ENCODE results near the gene CCDC63.
"Not testable (repeated sequence)": the region's sequence is repeated elsewhere in the genome, so short reads cannot be mapped to it uniquely, and the experiment has no call there.

CCDC63 gene

DNA sequence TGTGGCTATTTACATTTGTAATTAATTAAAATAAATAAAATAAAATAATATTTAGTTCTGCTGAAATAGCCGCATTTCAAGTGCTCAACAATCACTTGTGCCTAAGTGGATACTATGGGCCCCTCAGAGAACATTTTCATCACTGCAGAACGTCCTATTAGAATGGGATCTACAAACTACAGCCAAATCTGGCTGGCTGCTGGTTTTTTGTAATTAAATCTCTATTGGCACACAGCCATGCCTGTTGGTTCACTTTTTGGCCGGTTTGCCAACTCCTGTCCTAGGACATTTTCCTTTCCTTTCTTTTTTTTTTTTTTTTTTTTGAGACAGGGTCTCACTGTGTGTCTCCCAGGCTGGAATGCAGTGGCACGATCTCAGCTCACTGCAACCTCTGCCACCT lies 9.8 kb downstream of the CCDC63 start:
- no peak overlapping the region for H3K9ac ChIP-seq (ENCODE audit: low read depth in 1 of 2, low read length in 2 of 2)

DNA sequence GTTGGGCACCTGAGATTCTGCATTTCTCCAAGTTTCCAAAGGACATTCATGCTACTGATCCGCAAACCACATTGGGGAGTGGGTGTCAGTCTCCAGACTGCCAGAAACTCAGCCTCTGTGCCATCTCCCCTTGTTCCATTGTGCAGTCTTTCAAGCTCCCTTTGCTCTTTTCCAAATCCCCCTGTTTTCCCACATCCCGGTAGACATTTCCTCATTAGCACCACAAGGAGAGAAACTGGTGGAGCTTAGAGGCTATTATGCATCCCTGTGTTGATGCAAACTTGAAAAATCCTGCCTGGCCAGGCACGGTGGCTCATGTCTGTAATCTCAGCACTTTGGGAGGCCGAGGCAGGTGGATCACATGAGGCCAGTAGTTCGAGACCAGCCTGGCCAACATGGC lies 10.7 kb downstream of the CCDC63 start:
- no peaks in the 10 kb centered on the region for H3K36me3 ChIP-seq (ENCODE audit: control insufficient read depth in 1 of 2, insufficient read depth in 2 of 2, low read length in 2 of 2)
- no peaks in the 10 kb centered on the region for H3K9me3 ChIP-seq (ENCODE audit: control insufficient read depth in 1 of 2, low read length in 2 of 2)
- H3K27me3 ChIP-seq (ENCODE audit: control insufficient read depth in 1 of 2, insufficient read depth in 2 of 2, low read length in 2 of 2): peaks cover 0 to 4% of the 10 kb centered on the region in 2 donors
- no peak overlapping the region for H3K4me3 ChIP-seq (ENCODE audit: low read depth in 1 of 2, low read length in 2 of 2)
- H3K4me1 ChIP-seq (ENCODE audit: control insufficient read depth in 1 of 2, insufficient read depth in 2 of 2, low read length in 2 of 2): no peaks in the 10 kb centered on the region
- H3K9ac ChIP-seq (ENCODE audit: low read depth in 1 of 2, low read length in 2 of 2): no peak overlapping the region
- H3K27ac ChIP-seq (ENCODE audit: low read depth, low read length): no peak overlapping the region

More for the DNA sequence above, 9.8 kb downstream of the CCDC63 start:
- Histone ChIP-seq H3K4me1 (ENCODE audit: control insufficient read depth in 1 of 2, insufficient read depth in 2 of 2, low read length in 2 of 2) (no peaks in the 10 kb centered on the region), H3K36me3 (ENCODE audit: control insufficient read depth in 1 of 2, insufficient read depth in 2 of 2, low read length in 2 of 2) (no peaks in the 10 kb centered on the region), H3K9me3 (ENCODE audit: control insufficient read depth in 1 of 2, low read length in 2 of 2) (no peaks in the 10 kb centered on the region), H3K27me3 (ENCODE audit: control insufficient read depth in 1 of 2, insufficient read depth in 2 of 2, low read length in 2 of 2) (peaks cover 0 to 6% of the 10 kb centered on the region in 2 donors), H3K4me3 (ENCODE audit: low read depth in 1 of 2, low read length in 2 of 2) (no peak overlapping the region), H3K27ac (ENCODE audit: low read depth, low read length) (no peak overlapping the region)

- not testable (repeated sequence) for H3K27ac ChIP-seq (ENCODE audit: low read depth, low read length); H3K36me3 ChIP-seq (ENCODE audit: control insufficient read depth in 1 of 2, insufficient read depth in 2 of 2, low read length in 2 of 2); H3K4me1 ChIP-seq (ENCODE audit: control insufficient read depth in 1 of 2, insufficient read depth in 2 of 2, low read length in 2 of 2); H3K27me3 ChIP-seq (ENCODE audit: control insufficient read depth in 1 of 2, insufficient read depth in 2 of 2, low read length in 2 of 2); H3K4me3 ChIP-seq (ENCODE audit: low read depth in 1 of 2, low read length in 2 of 2); H3K9me3 ChIP-seq (ENCODE audit: control insufficient read depth in 1 of 2, low read length in 2 of 2); H3K9ac ChIP-seq (ENCODE audit: low read depth in 1 of 2, low read length in 2 of 2)
These were observed 11.2 kb downstream of the CCDC63 start for GRCh38 chr12:110857954-110858353.

DNA sequence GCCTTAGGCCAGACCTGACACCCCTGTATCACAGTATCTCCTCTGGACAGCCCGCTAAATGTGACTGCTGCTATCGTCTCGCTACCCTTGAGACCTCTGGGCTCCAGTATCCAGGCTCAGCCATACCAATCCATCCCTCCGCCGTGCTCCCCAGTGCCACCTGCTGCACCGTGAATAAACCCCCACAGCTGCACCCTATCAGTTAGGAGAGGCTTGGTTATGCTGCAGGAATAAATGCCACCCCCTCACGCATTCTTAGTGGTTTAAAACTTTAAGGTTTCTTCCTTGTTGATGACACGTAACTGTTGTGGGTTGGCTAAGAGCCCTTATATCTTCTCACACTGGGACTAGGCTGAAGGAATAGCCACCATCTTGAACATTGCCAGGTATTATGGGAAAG lies 12.1 kb downstream of the CCDC63 start:
- H3K4me3 ChIP-seq (ENCODE audit: low read depth in 1 of 2, low read length in 2 of 2): no peak overlapping the region
- H3K4me1 ChIP-seq (ENCODE audit: control insufficient read depth in 1 of 2, insufficient read depth in 2 of 2, low read length in 2 of 2): no peaks in the 10 kb centered on the region
- H3K27me3 ChIP-seq (ENCODE audit: control insufficient read depth in 1 of 2, insufficient read depth in 2 of 2, low read length in 2 of 2): no peaks in the 10 kb centered on the region
- H3K9ac ChIP-seq (ENCODE audit: low read depth in 1 of 2, low read length in 2 of 2): no peak overlapping the region
- no peaks in the 10 kb centered on the region for H3K9me3 ChIP-seq (ENCODE audit: control insufficient read depth in 1 of 2, low read length in 2 of 2)
- no peak overlapping the region for H3K27ac ChIP-seq (ENCODE audit: low read depth, low read length)
- no peaks in the 10 kb centered on the region for H3K36me3 ChIP-seq (ENCODE audit: control insufficient read depth in 1 of 2, insufficient read depth in 2 of 2, low read length in 2 of 2)

- no peaks in the 10 kb centered on the region for H3K9me3 ChIP-seq (ENCODE audit: control insufficient read depth in 1 of 2, low read length in 2 of 2)
- no peak overlapping the region for H3K27ac ChIP-seq (ENCODE audit: low read depth, low read length)
These were observed 14.1 kb downstream of the CCDC63 start for GRCh38 chr12:110860833-110861296.

GRCh38 chr12:110861729-110862128 lies 14.9 kb downstream of the CCDC63 start:
- Histone ChIP-seq H3K9me3 (ENCODE audit: control insufficient read depth in 1 of 2, low read length in 2 of 2) (no peaks in the 10 kb centered on the region), H3K4me1 (ENCODE audit: control insufficient read depth in 1 of 2, insufficient read depth in 2 of 2, low read length in 2 of 2) (no peaks in the 10 kb centered on the region), H3K9ac (ENCODE audit: low read depth in 1 of 2, low read length in 2 of 2) (no peak overlapping the region), H3K36me3 (ENCODE audit: control insufficient read depth in 1 of 2, insufficient read depth in 2 of 2, low read length in 2 of 2) (no peaks in the 10 kb centered on the region), H3K27ac (ENCODE audit: low read depth, low read length) (no peak overlapping the region), H3K4me3 (ENCODE audit: low read depth in 1 of 2, low read length in 2 of 2) (no peak overlapping the region), H3K27me3 (ENCODE audit: control insufficient read depth in 1 of 2, insufficient read depth in 2 of 2, low read length in 2 of 2) (no peaks in the 10 kb centered on the region)

More at GRCh38 chr12:110860833-110861296, 14.1 kb downstream of the CCDC63 start:
- Histone ChIP-seq H3K4me1 (ENCODE audit: control insufficient read depth in 1 of 2, insufficient read depth in 2 of 2, low read length in 2 of 2) (no peaks in the 10 kb centered on the region), H3K9ac (ENCODE audit: low read depth in 1 of 2, low read length in 2 of 2) (no peak overlapping the region), H3K27me3 (ENCODE audit: control insufficient read depth in 1 of 2, insufficient read depth in 2 of 2, low read length in 2 of 2) (no peaks in the 10 kb centered on the region), H3K4me3 (ENCODE audit: low read depth in 1 of 2, low read length in 2 of 2) (no peak overlapping the region), H3K36me3 (ENCODE audit: control insufficient read depth in 1 of 2, insufficient read depth in 2 of 2, low read length in 2 of 2) (no peaks in the 10 kb centered on the region)

- Histone ChIP-seq H3K4me1 (ENCODE audit: control insufficient read depth in 1 of 2, insufficient read depth in 2 of 2, low read length in 2 of 2) (no peaks in the 10 kb centered on the region), H3K4me3 (ENCODE audit: low read depth in 1 of 2, low read length in 2 of 2) (no peak overlapping the region), H3K27me3 (ENCODE audit: control insufficient read depth in 1 of 2, insufficient read depth in 2 of 2, low read length in 2 of 2) (no peaks in the 10 kb centered on the region), H3K9ac (ENCODE audit: low read depth in 1 of 2, low read length in 2 of 2) (no peak overlapping the region), H3K27ac (ENCODE audit: low read depth, low read length) (no peak overlapping the region), H3K36me3 (ENCODE audit: control insufficient read depth in 1 of 2, insufficient read depth in 2 of 2, low read length in 2 of 2) (no peaks in the 10 kb centered on the region), H3K9me3 (ENCODE audit: control insufficient read depth in 1 of 2, low read length in 2 of 2) (no peaks in the 10 kb centered on the region)
These were observed 15.5 kb downstream of the CCDC63 start for GRCh38 chr12:110862329-110862728.

GRCh38 chr12:110863161-110863560 lies 16.4 kb downstream of the CCDC63 start:
- H3K27me3 ChIP-seq (ENCODE audit: control insufficient read depth in 1 of 2, insufficient read depth in 2 of 2, low read length in 2 of 2): no peaks in the 10 kb centered on the region
- no peaks in the 10 kb centered on the region for H3K4me1 ChIP-seq (ENCODE audit: control insufficient read depth in 1 of 2, insufficient read depth in 2 of 2, low read length in 2 of 2)
- H3K9me3 ChIP-seq (ENCODE audit: control insufficient read depth in 1 of 2, low read length in 2 of 2): no peaks in the 10 kb centered on the region
- H3K4me3 ChIP-seq (ENCODE audit: low read depth in 1 of 2, low read length in 2 of 2): no peak overlapping the region
- no peak overlapping the region for H3K9ac ChIP-seq (ENCODE audit: low read depth in 1 of 2, low read length in 2 of 2)
- no peaks in the 10 kb centered on the region for H3K36me3 ChIP-seq (ENCODE audit: control insufficient read depth in 1 of 2, insufficient read depth in 2 of 2, low read length in 2 of 2)
- no peak overlapping the region for H3K27ac ChIP-seq (ENCODE audit: low read depth, low read length)

- Histone ChIP-seq H3K36me3 (ENCODE audit: control insufficient read depth in 1 of 2, insufficient read depth in 2 of 2, low read length in 2 of 2) (no peaks in the 10 kb centered on the region), H3K4me3 (ENCODE audit: low read depth in 1 of 2, low read length in 2 of 2) (no peak overlapping the region), H3K27ac (ENCODE audit: low read depth, low read length) (no peak overlapping the region), H3K27me3 (ENCODE audit: control insufficient read depth in 1 of 2, insufficient read depth in 2 of 2, low read length in 2 of 2) (no peaks in the 10 kb centered on the region), H3K4me1 (ENCODE audit: control insufficient read depth in 1 of 2, insufficient read depth in 2 of 2, low read length in 2 of 2) (no peaks in the 10 kb centered on the region), H3K9me3 (ENCODE audit: control insufficient read depth in 1 of 2, low read length in 2 of 2) (no peaks in the 10 kb centered on the region), H3K9ac (ENCODE audit: low read depth in 1 of 2, low read length in 2 of 2) (no peak overlapping the region)
These were observed 18.7 kb downstream of the CCDC63 start for GRCh38 chr12:110865521-110865920.

DNA sequence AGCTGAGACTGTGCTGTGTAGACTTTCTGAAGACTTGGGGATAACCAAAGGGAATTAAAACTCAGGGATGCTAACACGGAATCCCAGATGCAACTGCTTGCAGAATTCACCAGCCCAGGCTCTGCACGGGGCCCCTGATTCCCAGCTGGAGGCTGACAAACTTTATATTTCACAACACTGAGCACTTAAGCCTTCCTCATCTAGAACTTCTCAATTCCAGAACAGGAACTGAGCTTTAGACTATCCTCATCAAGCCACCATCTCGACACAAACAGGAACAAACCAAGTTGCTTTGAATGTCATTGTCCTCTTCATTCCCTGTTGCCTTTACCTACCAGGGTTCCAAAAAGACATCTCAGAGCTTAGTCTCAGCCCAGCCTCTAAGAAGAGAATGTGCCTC lies 22.2 kb downstream of the CCDC63 start:
- H3K27ac ChIP-seq (ENCODE audit: low read depth, low read length): no peak overlapping the region
- H3K4me3 ChIP-seq (ENCODE audit: low read depth in 1 of 2, low read length in 2 of 2): no peak overlapping the region
- H3K9me3 ChIP-seq (ENCODE audit: control insufficient read depth in 1 of 2, low read length in 2 of 2): no peaks in the 10 kb centered on the region
- H3K27me3 ChIP-seq (ENCODE audit: control insufficient read depth in 1 of 2, insufficient read depth in 2 of 2, low read length in 2 of 2): no peaks in the 10 kb centered on the region
- H3K4me1 ChIP-seq (ENCODE audit: control insufficient read depth in 1 of 2, insufficient read depth in 2 of 2, low read length in 2 of 2): no peaks in the 10 kb centered on the region
- H3K36me3 ChIP-seq (ENCODE audit: control insufficient read depth in 1 of 2, insufficient read depth in 2 of 2, low read length in 2 of 2): no peaks in the 10 kb centered on the region
- no peak overlapping the region for H3K9ac ChIP-seq (ENCODE audit: low read depth in 1 of 2, low read length in 2 of 2)

- Histone ChIP-seq H3K36me3 (ENCODE audit: control insufficient read depth in 1 of 2, insufficient read depth in 2 of 2, low read length in 2 of 2) (no peaks in the 10 kb centered on the region), H3K9ac (ENCODE audit: low read depth in 1 of 2, low read length in 2 of 2) (no peak overlapping the region), H3K4me3 (ENCODE audit: low read depth in 1 of 2, low read length in 2 of 2) (no peak overlapping the region), H3K27me3 (ENCODE audit: control insufficient read depth in 1 of 2, insufficient read depth in 2 of 2, low read length in 2 of 2) (no peaks in the 10 kb centered on the region), H3K27ac (ENCODE audit: low read depth, low read length) (no peak overlapping the region), H3K9me3 (ENCODE audit: control insufficient read depth in 1 of 2, low read length in 2 of 2) (no peaks in the 10 kb centered on the region), H3K4me1 (ENCODE audit: control insufficient read depth in 1 of 2, insufficient read depth in 2 of 2, low read length in 2 of 2) (no peaks in the 10 kb centered on the region)
These were observed 23.0 kb downstream of the CCDC63 start for GRCh38 chr12:110869803-110870202.
